Measurements from ENCODE around the gene DOK3. TPM values are rescaled to one million over a fixed set of nuclear protein-coding genes. Genes with fewer than 3 reads are reported as not detected.

Gene DOK3
- total RNA-seq, 1 donor from 2014 or later, result 16.3 TPM

DNA sequence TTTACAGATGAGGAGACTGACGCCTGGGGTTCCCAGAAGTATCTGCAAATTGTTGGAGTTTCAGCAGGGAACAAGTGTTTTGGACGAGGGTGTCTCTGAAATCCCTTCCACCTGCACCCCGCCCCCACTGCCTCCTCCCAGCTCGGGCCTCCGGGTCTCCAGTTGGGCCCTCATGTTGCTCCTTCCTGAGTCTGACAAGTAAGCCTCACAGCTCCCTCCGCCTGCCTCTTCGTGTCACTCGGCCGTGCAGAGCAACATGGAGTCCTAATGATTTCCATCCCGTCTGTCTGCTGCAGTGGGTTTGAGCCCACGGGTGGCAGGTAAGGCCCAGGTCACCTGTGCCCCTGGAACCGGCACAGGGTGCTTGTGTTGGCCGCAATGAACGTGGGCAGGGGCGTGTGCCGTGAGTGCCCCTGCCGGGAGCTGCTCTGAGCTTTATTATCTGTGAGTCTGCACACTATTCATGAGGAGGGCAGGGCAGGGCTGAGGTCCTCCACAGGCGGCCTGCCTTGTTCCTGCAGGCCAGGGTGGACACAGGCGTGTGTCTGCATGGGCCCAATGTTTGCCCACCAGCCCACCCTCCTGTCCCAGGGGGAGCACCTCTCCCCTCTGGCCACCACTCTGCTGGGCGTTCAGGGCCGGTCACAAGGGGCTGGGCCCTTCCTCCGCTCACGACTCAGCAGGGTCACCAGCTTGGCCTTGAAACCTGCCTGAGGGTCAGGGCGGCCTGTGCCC, 6.1 kb downstream of the DOK3 start:
- no peaks in the 10 kb centered on the region for H3K79me2 ChIP-seq (ENCODE audit: insufficient read depth, low read length)
- Mint-ChIP-seq H3K36me3 (ENCODE audit: low read depth, unreplicated experiment) (peaks cover 16% of the 10 kb centered on the region), H3K27ac (ENCODE audit: unreplicated experiment) (no peak overlapping the region), H3K4me3 (ENCODE audit: unreplicated experiment) (no peak overlapping the region), H3K27me3 (ENCODE audit: low read depth, unreplicated experiment) (no peaks in the 10 kb centered on the region), H3K4me1 (ENCODE audit: low read depth, unreplicated experiment) (peaks cover 28% of the 10 kb centered on the region), H3K9me3 (ENCODE audit: unreplicated experiment) (no peaks in the 10 kb centered on the region)
- H3K9me3 ChIP-seq (ENCODE audit: insufficient read depth, low read depth, low read length), result no peaks in the 10 kb centered on the region
- H3K36me3 ChIP-seq (ENCODE audit: insufficient read depth, low read length), result no peaks in the 10 kb centered on the region
- no peak overlapping the region for H3K4me3 ChIP-seq (ENCODE audit: insufficient read depth, low read depth, low read length)
- no peak for FAIRE-seq
- DNase-seq (ENCODE audit: low read depth), result no peak
- no peaks in the 10 kb centered on the region for H4K20me1 ChIP-seq (ENCODE audit: insufficient read depth, low read length)
- H2AFZ ChIP-seq (ENCODE audit: low read depth, low read length), result no peak overlapping the region
- H3K9ac ChIP-seq (ENCODE audit: low read length), result no peak overlapping the region
- H3K4me2 ChIP-seq (ENCODE audit: low read length), result no peak overlapping the region
- H3K27ac ChIP-seq (ENCODE audit: low read depth, low read length), result no peak overlapping the region
- H3K4me1 ChIP-seq (ENCODE audit: insufficient read depth, low read length), result peaks cover 16% of the 10 kb centered on the region
- TF ChIP-seq, protein P1, sequence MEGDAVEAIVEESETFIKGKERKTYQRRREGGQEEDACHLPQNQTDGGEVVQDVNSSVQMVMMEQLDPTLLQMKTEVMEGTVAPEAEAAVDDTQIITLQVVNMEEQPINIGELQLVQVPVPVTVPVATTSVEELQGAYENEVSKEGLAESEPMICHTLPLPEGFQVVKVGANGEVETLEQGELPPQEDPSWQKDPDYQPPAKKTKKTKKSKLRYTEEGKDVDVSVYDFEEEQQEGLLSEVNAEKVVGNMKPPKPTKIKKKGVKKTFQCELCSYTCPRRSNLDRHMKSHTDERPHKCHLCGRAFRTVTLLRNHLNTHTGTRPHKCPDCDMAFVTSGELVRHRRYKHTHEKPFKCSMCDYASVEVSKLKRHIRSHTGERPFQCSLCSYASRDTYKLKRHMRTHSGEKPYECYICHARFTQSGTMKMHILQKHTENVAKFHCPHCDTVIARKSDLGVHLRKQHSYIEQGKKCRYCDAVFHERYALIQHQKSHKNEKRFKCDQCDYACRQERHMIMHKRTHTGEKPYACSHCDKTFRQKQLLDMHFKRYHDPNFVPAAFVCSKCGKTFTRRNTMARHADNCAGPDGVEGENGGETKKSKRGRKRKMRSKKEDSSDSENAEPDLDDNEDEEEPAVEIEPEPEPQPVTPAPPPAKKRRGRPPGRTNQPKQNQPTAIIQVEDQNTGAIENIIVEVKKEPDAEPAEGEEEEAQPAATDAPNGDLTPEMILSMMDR (IDR thresholded peaks at IDR 0.05; ENCODE audit: insufficient read depth, low read depth, low read length), result no peak
- no peak for TF ChIP-seq EZH2 (IDR thresholded peaks at IDR 0.05; ENCODE audit: insufficient read depth, low read length)
- no peaks in the 10 kb centered on the region for H3K27me3 ChIP-seq (ENCODE audit: insufficient read depth, low read length)

DNA sequence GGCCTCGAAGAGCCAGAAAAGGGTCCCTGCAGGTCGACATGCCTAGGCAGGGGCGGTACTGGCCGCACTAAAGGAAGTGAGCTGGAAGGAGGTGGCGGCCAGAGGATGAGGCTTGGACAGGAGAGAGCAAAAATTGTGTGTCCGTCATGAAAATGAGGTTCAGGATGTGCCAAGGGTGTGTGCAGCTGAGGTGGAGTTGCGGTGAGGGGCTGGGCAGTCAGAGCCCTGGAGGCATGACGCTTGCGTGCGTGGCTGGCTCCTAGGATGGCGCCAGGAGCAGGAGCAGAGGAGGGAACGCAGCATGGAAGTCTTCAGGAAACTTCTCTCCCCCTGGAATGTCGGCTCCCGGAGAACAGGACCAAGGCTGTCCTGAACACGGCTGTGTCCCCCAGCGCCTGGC, 6.7 kb downstream of the DOK3 start:
- H3K4me2 ChIP-seq (ENCODE audit: low read length), result no peak overlapping the region
- peaks cover 4% of the 10 kb centered on the region for H3K79me2 ChIP-seq (ENCODE audit: insufficient read depth, low read length)
- DNase-seq (ENCODE audit: low read depth) (no peak), FAIRE-seq (no peak)
- peaks cover 22% of the 10 kb centered on the region for H3K4me1 ChIP-seq (ENCODE audit: insufficient read depth, low read length)
- no peak overlapping the region for H3K9ac ChIP-seq (ENCODE audit: low read length)
- TF ChIP-seq, protein P1 (IDR thresholded peaks at IDR 0.05; ENCODE audit: insufficient read depth, low read depth, low read length), result no peak
- TF ChIP-seq EZH2 (IDR thresholded peaks at IDR 0.05; ENCODE audit: insufficient read depth, low read length), result no peak
- H3K27me3 Mint-ChIP-seq (ENCODE audit: low read depth, unreplicated experiment), result no peaks in the 10 kb centered on the region
- H3K4me3 Mint-ChIP-seq (ENCODE audit: unreplicated experiment), result no peak overlapping the region
- H3K27me3 ChIP-seq (ENCODE audit: insufficient read depth, low read length), result no peaks in the 10 kb centered on the region
- H3K36me3 ChIP-seq (ENCODE audit: insufficient read depth, low read length), result no peaks in the 10 kb centered on the region
- H3K4me3 ChIP-seq (ENCODE audit: insufficient read depth, low read depth, low read length), result no peak overlapping the region
- H3K4me1 Mint-ChIP-seq (ENCODE audit: low read depth, unreplicated experiment), result peaks cover 32% of the 10 kb centered on the region
- no peak overlapping the region for H2AFZ ChIP-seq (ENCODE audit: low read depth, low read length)
- no peaks in the 10 kb centered on the region for H3K9me3 ChIP-seq (ENCODE audit: insufficient read depth, low read depth, low read length)
- H3K27ac Mint-ChIP-seq (ENCODE audit: unreplicated experiment), result no peak overlapping the region
- no peak overlapping the region for H3K27ac ChIP-seq (ENCODE audit: low read depth, low read length)
- peaks cover 16% of the 10 kb centered on the region for H3K36me3 Mint-ChIP-seq (ENCODE audit: low read depth, unreplicated experiment)
- no peaks in the 10 kb centered on the region for H4K20me1 ChIP-seq (ENCODE audit: insufficient read depth, low read length)
- H3K9me3 Mint-ChIP-seq (ENCODE audit: unreplicated experiment), result no peaks in the 10 kb centered on the region
